Spleen (tissue), 11 donors: ENCODE measurements around the gene WSCD2. TPM values are rescaled to one million over a fixed set of nuclear protein-coding genes. Genes with fewer than 3 reads are reported as not detected.

Experiments used
- DNase-seq: peaks from one replicate; pipeline ENCODE4 v3.0.0-alpha.2; 2020
- H3K27ac ChIP-seq, 8 donors: fragments of 200-600 bp; sonication (generic) in 7 of 8; 1 replicate in 4 of 8; 2 replicates in 4 of 8; pipeline versions ENCODE4 v1.5.0 to v1.8.0; 2016 to 2021; ENCODE audit warnings: inconsistent platforms in 4 of 8, mild to moderate bottlenecking in 4 of 8, moderate library complexity in 1 of 8
- H3K27me3 ChIP-seq, 7 donors: fragments of 200-600 bp; sonication (generic) in 6 of 7; replicated peaks in 1 of 7; 1 replicate in 4 of 7; 2 replicates in 3 of 7; pipeline versions ENCODE4 v1.5.0 to v1.8.0; 2016 to 2021; ENCODE audit warnings: inconsistent platforms in 3 of 7, mild to moderate bottlenecking in 1 of 7
- H3K36me3 ChIP-seq, 6 donors: fragments of 200-600 bp; sonication (generic) in 5 of 6; 1 replicate in 4 of 6; 2 replicates in 2 of 6; pipeline versions ENCODE4 v1.5.0 to v1.8.0; 2016 to 2021; ENCODE audit warnings: inconsistent platforms in 2 of 6
- H3K4me1 ChIP-seq, 6 donors: fragments of 200-600 bp; sonication (generic) in 5 of 6; 1 replicate in 3 of 6; 2 replicates in 3 of 6; pipeline versions ENCODE4 v1.5.0 to v1.8.0; 2016 to 2021; ENCODE audit warnings: inconsistent platforms in 3 of 6
- H3K4me3 ChIP-seq, 8 donors: fragments of 200-600 bp; sonication (generic) in 7 of 8; 1 replicate in 4 of 8; 2 replicates in 4 of 8; pipeline versions ENCODE4 v1.5.0 to v1.8.0; 2016 to 2021; ENCODE audit warnings: inconsistent platforms in 4 of 8, mild to moderate bottlenecking in 4 of 8, moderate library complexity in 2 of 8
- H3K9me3 ChIP-seq, 8 donors: fragments of 200-600 bp; sonication (generic) in 7 of 8; 1 replicate in 4 of 8; 2 replicates in 4 of 8; pipeline versions ENCODE4 v1.5.0 to v1.8.0; 2016 to 2021; ENCODE audit warnings: inconsistent platforms in 4 of 8
- POLR2A ChIP-seq, 3 donors: fragments of 450-650 bp; IDR thresholded peaks; one replicate each; pipeline ENCODE4 v1.5.1; 2017; ENCODE audit warnings: antibody characterized with exemption in 3 of 3, mild to moderate bottlenecking in 1 of 3
- POLR2AphosphoS5 ChIP-seq, 3 donors: sonication (generic); formaldehyde crosslinking; IDR thresholded peaks; one replicate each; pipeline ENCODE4 v1.5.1; 2017; ENCODE audit warnings: antibody characterized with exemption in 3 of 3
- WGBS, 5 donors: extraction: QIAGEN DNeasy Blood & Tissue Kit in 3 of 5; methylation state at CpG; one replicate each; pipeline versions ENCODE4 v1.1.5 to v1.1.7; 2013 to 2018; 5-methylcytosine and 5-hydroxymethylcytosine counted together
- intact Hi-C: fragments of 100-400 bp; cut with DNase I; formaldehyde crosslinking; loops from one replicate; pipeline ENCODE4 v1.15.0; 2023; ENCODE audit warnings: low total_unique reads
- polyA plus RNA-seq, 3 donors: library from polyadenylated mRNA; stranded (reverse); fragments of 200-250 nt; gene quantifications; one replicate each; pipeline ENCODE4 v1.2.1, GENCODE V29; 2013
- total RNA-seq, 7 donors: library from RNA; depleted of rRNA in 3 of 7; stranded (reverse); fragments of >200 nt in 3 of 7; fragmentation: NEBNext Ultra II Directional in 4 of 7; extraction: Animal tissue kit (Norgen Biotek cat#: 25700) in 4 of 7; gene quantifications; one replicate each; pipeline versions ENCODE4 v1.1.0 to v1.2.1, GENCODE V29; 2016 to 2021
- TF ChIP-seq, protein P1 (sequence below), 11 experiments: fragments of 200-600 bp in 7 of 11; fragments of 450-650 bp in 4 of 11; sonication (generic) in 4 of 11; IDR thresholded peaks in 8 of 11; conservative IDR thresholded peaks in 3 of 11; 1 replicate in 7 of 11; 2 replicates in 4 of 11; pipeline versions ENCODE4 v1.4.0 to v1.8.0; 2016 to 2021; ENCODE audit warnings: antibody characterized with exemption in 11 of 11, inconsistent platforms in 4 of 11, mild to moderate bottlenecking in 1 of 11
- donor health status: healthy with polysubstance abuse.
- donor health status: DM: no; HTN: no; CAD: no; lungs with moderate emphysema.
- donor health status: DM: no; HTN: no; CAD: no.
- donor health status: Bipolar disorder and iron deficiency.
- donor health status: healthy.
- donor health status: DM: no; HTN: no; CAD: no.
- donor health status: DM: yes; HTN: yes; CAD: no.

Gene WSCD2
- total and polyA plus RNA-seq, 10 donors: 0.09 to 0.60 (median 0.23) TPM; not detected in 1

DNA sequence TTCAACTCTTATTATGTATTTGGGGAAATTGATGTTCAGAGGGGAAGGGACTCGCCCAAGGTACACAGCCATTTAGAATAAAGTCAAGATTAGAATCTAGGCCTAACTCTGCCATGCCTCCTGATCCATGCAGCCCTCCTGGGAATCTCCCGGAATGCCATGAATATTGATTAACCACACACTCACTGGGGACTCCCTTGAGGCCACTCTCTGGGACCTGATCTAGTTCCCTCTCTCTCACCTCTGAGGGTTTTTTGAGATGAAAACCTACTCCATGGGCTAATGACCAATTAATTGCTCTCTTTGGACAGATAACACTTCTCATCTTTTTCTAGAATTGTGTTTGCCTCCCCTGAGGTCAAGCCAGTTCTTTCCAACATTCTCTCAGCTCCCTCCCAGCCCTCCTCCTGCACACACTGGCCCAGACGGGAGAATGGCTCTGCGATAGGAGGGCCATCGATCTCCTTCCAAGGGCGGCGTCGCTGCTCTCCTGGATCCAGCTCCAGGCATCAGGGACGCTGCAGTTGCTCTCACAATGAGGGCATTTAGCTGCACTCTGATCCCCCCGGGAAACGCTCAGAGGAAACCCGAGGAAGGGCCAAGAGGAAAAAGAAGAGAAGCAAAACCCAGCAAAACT is 22.6 kb downstream of the WSCD2 start:
- peaks cover 0 to 3% (median 0%) of the 10 kb centered on the region in 8 donors for H3K9me3 ChIP-seq
- no peaks in the 10 kb centered on the region for H3K4me1 ChIP-seq
- DNase-seq: no peak
- no peak overlapping the region for H3K27ac ChIP-seq
- no peak for TF ChIP-seq POLR2A (IDR thresholded peaks at IDR 0.05)
- 50 to 57% (median 53%) methylated on average over 12 of the region's 12 CpGs for WGBS, 5 donors
- H3K27me3 ChIP-seq: peaks cover 0 to 32% (median 0%) of the 10 kb centered on the region in 7 donors
- intact Hi-C loops: no loop called here
- H3K4me3 ChIP-seq: no peak overlapping the region
- no peaks in the 10 kb centered on the region for H3K36me3 ChIP-seq

DNA sequence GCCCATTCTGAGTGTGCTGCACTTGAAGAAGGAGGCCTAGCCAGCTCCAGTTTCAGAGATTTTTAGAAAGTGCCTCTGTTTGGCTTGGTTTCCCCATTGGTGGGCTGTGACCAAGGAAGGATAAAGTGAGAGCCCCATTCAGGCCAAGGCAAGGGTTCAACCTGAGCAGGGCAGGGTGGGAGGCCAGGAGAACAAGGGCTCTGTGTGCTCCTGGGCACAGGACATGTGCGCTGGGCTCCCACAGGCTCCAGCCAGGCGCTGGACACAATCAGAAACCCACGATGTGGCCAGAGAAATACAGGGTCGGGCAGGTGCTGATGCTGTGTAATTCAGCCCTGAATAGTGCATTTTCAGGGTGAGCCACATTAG is 23.1 kb downstream of the WSCD2 start:
- TF ChIP-seq, protein P1, sequence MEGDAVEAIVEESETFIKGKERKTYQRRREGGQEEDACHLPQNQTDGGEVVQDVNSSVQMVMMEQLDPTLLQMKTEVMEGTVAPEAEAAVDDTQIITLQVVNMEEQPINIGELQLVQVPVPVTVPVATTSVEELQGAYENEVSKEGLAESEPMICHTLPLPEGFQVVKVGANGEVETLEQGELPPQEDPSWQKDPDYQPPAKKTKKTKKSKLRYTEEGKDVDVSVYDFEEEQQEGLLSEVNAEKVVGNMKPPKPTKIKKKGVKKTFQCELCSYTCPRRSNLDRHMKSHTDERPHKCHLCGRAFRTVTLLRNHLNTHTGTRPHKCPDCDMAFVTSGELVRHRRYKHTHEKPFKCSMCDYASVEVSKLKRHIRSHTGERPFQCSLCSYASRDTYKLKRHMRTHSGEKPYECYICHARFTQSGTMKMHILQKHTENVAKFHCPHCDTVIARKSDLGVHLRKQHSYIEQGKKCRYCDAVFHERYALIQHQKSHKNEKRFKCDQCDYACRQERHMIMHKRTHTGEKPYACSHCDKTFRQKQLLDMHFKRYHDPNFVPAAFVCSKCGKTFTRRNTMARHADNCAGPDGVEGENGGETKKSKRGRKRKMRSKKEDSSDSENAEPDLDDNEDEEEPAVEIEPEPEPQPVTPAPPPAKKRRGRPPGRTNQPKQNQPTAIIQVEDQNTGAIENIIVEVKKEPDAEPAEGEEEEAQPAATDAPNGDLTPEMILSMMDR (IDR thresholded peaks at IDR 0.05 in 8 of 11, conservative IDR thresholded peaks at IDR 0.05 in 3 of 11): no peak
- TF ChIP-seq POLR2A (IDR thresholded peaks at IDR 0.05) (no peak), POLR2AphosphoS5 (IDR thresholded peaks at IDR 0.05) (no peak)
- Histone ChIP-seq H3K27me3 (peaks cover 0 to 32% (median 0%) of the 10 kb centered on the region in 7 donors), H3K4me3 (no peak overlapping the region), H3K36me3 (no peaks in the 10 kb centered on the region), H3K9me3 (peaks cover 0 to 3% (median 0%) of the 10 kb centered on the region in 8 donors), H3K4me1 (no peaks in the 10 kb centered on the region), H3K27ac (no peak overlapping the region)
- WGBS, 5 donors: 73 to 84% (median 82%) methylated on average over 4 of the region's 4 CpGs
- intact Hi-C loops: no loop called here
- DNase-seq: no peak

DNA sequence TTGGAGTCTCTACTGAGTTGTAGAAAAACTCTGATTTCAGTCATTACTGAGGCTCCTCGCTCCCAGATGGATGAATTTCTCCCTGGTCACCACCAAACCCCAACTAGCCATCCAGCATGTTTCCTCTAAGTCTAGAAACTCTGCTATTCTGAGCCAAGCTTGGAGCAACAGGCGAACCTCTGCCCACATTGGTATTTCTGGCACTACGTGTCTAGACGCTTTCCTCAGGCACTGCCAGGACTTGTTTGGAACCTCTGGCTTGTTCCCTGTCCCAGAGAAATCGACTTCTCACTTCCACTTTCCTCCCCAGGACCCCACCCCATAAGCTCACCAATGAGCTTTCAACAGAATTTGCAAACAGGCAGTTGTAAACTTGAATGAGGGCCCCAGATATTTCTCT is 27.6 kb downstream of the WSCD2 start:
- H3K4me1 ChIP-seq: peaks cover 0 to 6% (median 0%) of the 10 kb centered on the region in 6 donors
- no peaks in the 10 kb centered on the region for H3K36me3 ChIP-seq
- peaks cover 0 to 3% (median 0%) of the 10 kb centered on the region in 8 donors for H3K9me3 ChIP-seq
- no peak overlapping the region for H3K4me3 ChIP-seq
- H3K27ac ChIP-seq: no peak overlapping the region
- 65 to 73% (median 67%) methylated on average over 5 of the region's 5 CpGs for WGBS, 5 donors
- no peak for TF ChIP-seq POLR2AphosphoS5 (IDR thresholded peaks at IDR 0.05)
- no peak for TF ChIP-seq POLR2A (IDR thresholded peaks at IDR 0.05)
- TF ChIP-seq, protein P1 (IDR thresholded peaks at IDR 0.05 in 8 of 11, conservative IDR thresholded peaks at IDR 0.05 in 3 of 11): no peak
- intact Hi-C loops: no loop called here
- H3K27me3 ChIP-seq: peaks cover 0 to 24% (median 0%) of the 10 kb centered on the region in 7 donors
- DNase-seq: no peak

DNA sequence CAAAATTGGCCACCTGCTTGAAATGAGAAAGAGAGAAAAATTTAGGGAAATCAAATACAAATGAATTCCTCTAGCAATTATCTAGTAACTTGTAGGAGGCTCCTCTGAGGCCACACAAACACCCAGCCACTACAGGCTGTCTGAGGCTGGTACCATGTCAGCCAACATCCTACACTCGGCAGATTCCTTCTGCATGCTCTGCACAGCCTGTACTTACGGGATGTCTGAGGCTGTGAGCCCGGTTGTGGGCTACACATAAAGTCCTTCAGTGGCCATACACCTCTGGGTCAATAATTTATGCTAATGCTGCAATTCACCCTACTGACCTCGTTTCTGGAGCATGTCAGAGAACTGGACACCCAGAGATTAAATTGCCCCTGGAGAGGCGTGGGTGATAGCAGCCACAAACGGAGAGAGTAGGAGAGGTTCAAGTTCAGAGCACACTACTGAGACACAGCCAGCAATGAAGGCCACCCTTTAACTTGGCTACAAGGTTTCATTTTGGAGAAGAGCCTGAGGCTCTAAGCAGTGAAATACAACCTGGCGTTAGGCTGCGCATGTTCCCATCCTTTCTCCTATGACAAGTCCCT is 28.9 kb downstream of the WSCD2 start:
- H3K27ac ChIP-seq: no peak overlapping the region
- 67 to 73% (median 68%) methylated on average over 8 of the region's 8 CpGs for WGBS, 5 donors

DNA sequence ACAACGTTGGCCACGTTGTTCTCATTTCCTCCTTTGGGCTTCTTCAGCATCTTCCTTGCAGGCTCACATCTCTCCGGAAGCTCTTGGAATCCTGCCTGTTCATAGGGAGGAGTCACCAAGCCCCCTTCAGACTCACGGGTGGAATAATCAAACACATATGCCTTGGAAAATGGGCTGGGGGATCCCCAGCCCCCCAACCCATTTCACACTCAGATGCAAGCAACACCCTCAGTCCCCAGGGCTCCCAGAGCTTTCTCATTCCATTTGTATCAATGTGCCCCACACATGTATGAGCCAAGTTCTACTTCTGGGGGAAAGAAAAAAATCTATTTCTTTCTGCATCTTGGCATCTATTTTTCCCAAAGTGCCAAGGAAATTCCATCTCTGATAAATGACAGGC is 33.1 kb downstream of the WSCD2 start:
- Histone ChIP-seq H3K4me1 (peaks cover 0 to 8% (median 0%) of the 10 kb centered on the region in 6 donors), H3K27me3 (peaks cover 0 to 21% (median 0%) of the 10 kb centered on the region in 7 donors), H3K9me3 (no peaks in the 10 kb centered on the region), H3K36me3 (no peaks in the 10 kb centered on the region), H3K4me3 (no peak overlapping the region), H3K27ac (no peak overlapping the region)
- no peak for DNase-seq
- intact Hi-C loops: no loop called here
- TF ChIP-seq, protein P1 (IDR thresholded peaks at IDR 0.05 in 8 of 11, conservative IDR thresholded peaks at IDR 0.05 in 3 of 11): no peak
- no peak for TF ChIP-seq POLR2AphosphoS5 (IDR thresholded peaks at IDR 0.05)
- 49 to 57% (median 53%) methylated on average over 4 of the region's 4 CpGs for WGBS, 5 donors

More for the DNA sequence above, 28.9 kb downstream of the WSCD2 start:
- Histone ChIP-seq H3K4me3 (no peak overlapping the region), H3K36me3 (no peaks in the 10 kb centered on the region), H3K9me3 (peaks cover 0 to 3% (median 0%) of the 10 kb centered on the region in 8 donors), H3K27me3 (peaks cover 0 to 14% (median 0%) of the 10 kb centered on the region in 7 donors), H3K4me1 (peaks cover 0 to 8% (median 0%) of the 10 kb centered on the region in 6 donors)
- intact Hi-C loops: no loop called here
- no peak for TF ChIP-seq POLR2AphosphoS5 (IDR thresholded peaks at IDR 0.05)
- no peak for DNase-seq
